AG04450 (cell line): Measurements from ENCODE around the gene NDUFS6. TPM values are rescaled to one million over a fixed set of nuclear protein-coding genes. Genes with fewer than 3 reads are reported as not detected.
"Not testable (repeated sequence)": the region's sequence is repeated elsewhere in the genome, so short reads cannot be mapped to it uniquely, and the experiment has no call there.

Source experiments
- CTCF ChIA-PET: fragments of 300-600, 350-600 bp; formaldehyde crosslinking; extraction: SDS; loops from one replicate; lab custom pipeline; 2022; ENCODE audit warnings: antibody characterized with exemption, inconsistent platforms; lab: Charles Lee
- POLR2A ChIA-PET: fragments of 350-600 bp; formaldehyde crosslinking; extraction: SDS; loops from one replicate; lab custom pipeline; 2021; ENCODE audit warnings: antibody characterized with exemption, inconsistent platforms; lab: Yijun Ruan, JAX
- DNase-seq: peaks from one replicate; pipeline ENCODE4 v3.0.0-alpha.2; 2011; ENCODE audit warnings: low read depth, low spot score
- H3K27ac ChIP-seq: one replicate; pipeline ENCODE4 v1.5.1; 2012; ENCODE audit warnings: low read depth, low read length, control low read depth
- H3K27me3 ChIP-seq: one replicate; pipeline ENCODE4 v1.6.0; 2012; ENCODE audit warnings: low read length; ENCODE audit not compliant: control insufficient read depth, insufficient read depth
- H3K4me3 ChIP-seq: 2 replicates; pipeline ENCODE4 v1.5.1; 2011; ENCODE audit warnings: mild to moderate bottlenecking, low read depth, low read length, control low read depth
- H3K9me3 ChIP-seq: 2 replicates; pipeline ENCODE4 v1.5.1; 2012; ENCODE audit warnings: low read length; ENCODE audit not compliant: control insufficient read depth, insufficient read depth
- polyA plus RNA-seq: library from polyadenylated mRNA; depleted of rRNA; stranded (reverse); fragments of >200 nt; gene quantifications from 2 replicates; pipeline ENCODE4 v1.2.3, GENCODE V29; 2011
- TF ChIP-seq, protein P1 (sequence below): IDR thresholded peaks from 2 replicates; pipeline ENCODE4 v1.5.1; 2011; ENCODE audit warnings: low read depth, low read length, control low read depth, inconsistent platforms

Gene NDUFS6
- polyA plus RNA-seq, 1 experiment = 51.8 TPM

DNA sequence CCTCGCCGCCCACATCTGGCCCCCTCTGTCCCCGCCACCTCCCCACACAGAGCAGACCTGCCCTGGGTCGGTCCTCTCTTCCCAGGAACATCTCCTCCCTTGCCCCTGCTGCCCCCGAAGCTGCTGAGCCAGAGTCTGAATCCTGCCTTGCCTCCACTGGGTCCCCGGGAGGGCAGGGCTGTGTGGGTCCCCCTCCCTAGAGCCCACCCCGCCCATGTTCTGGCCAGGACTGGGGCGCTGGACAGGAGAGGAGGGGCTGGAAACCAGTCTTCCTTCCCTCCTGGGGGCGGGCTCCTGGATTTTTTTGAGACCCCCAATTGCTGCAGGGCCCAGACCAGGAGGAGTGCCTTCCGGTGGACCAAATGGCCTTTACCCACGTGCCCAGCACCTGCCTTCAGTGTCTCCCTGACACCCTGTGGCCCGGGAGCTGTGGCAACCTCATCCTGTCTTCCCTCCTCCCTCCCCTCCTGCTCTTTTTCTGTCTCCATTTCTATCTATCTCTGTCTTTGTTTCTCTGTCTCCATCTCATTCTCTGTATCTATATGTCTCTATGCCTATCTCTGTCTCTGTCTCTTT, 13.6 kb upstream of the NDUFS6 start:
- peaks cover 4% of the 10 kb centered on the region for H3K9me3 ChIP-seq
- ChIA-PET POLR2A (no interaction called here), CTCF (interaction anchor here (1.2 kb wide), 1 partner anchor 49 kb away, joined by 4 read pairs; no protein-coding TSS in a partner anchor)
- no peak for DNase-seq
- H3K27ac ChIP-seq = no peak overlapping the region
- no peaks in the 10 kb centered on the region for H3K27me3 ChIP-seq
- TF ChIP-seq, protein P1, sequence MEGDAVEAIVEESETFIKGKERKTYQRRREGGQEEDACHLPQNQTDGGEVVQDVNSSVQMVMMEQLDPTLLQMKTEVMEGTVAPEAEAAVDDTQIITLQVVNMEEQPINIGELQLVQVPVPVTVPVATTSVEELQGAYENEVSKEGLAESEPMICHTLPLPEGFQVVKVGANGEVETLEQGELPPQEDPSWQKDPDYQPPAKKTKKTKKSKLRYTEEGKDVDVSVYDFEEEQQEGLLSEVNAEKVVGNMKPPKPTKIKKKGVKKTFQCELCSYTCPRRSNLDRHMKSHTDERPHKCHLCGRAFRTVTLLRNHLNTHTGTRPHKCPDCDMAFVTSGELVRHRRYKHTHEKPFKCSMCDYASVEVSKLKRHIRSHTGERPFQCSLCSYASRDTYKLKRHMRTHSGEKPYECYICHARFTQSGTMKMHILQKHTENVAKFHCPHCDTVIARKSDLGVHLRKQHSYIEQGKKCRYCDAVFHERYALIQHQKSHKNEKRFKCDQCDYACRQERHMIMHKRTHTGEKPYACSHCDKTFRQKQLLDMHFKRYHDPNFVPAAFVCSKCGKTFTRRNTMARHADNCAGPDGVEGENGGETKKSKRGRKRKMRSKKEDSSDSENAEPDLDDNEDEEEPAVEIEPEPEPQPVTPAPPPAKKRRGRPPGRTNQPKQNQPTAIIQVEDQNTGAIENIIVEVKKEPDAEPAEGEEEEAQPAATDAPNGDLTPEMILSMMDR = no peak
- no peak overlapping the region for H3K4me3 ChIP-seq

DNA sequence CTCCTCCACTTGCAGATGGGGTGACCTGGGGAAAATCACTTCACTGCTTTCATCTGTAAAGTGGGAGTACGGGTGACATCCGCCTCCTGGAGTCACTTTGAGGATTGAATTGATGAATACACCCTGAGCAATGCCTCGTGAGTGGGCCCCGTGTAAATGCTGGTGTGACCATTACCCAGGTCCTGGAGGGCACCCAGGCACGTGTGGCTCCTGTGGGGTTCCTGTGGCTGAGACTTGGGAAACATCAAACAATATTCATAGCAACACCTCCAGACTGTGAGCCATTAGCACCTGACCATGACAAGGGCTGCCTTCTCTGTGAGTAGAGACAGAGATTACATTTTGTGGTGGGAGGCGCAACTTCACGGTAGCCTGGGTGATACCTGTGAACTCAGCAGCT, 13.0 kb upstream of the NDUFS6 start:
- no peak overlapping the region for H3K27ac ChIP-seq
- H3K9me3 ChIP-seq = peaks cover 6% of the 10 kb centered on the region
- CTCF ChIA-PET = interaction anchor here (1.2 kb wide), 1 partner anchor 50 kb away, joined by 4 read pairs; no protein-coding TSS in a partner anchor
- DNase-seq = no peak
- no peaks in the 10 kb centered on the region for H3K27me3 ChIP-seq
- POLR2A ChIA-PET = no interaction called here
- TF ChIP-seq, protein P1 = no peak
- no peak overlapping the region for H3K4me3 ChIP-seq

DNA sequence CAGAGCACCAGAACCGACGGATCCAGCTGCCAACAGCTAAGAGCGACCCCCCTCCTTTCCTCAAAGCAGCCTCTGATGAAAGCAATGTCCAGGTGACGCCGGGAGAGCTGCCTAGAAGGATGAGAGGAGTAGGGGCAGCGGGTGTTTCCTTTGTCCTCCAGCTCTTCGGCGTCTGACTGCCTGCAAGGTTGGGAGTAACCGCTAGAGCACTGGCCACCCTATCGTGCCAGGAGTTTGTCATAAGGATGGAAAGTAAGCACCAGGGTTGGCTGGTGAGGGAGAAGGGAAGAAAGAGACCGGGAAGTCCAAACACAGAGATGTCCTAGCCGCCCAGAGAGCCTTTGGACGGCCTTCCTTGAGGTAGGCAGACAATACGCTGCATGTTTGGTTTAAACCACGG, 12.4 kb upstream of the NDUFS6 start:
- TF ChIP-seq, protein P1 = no peak
- Histone ChIP-seq H3K27ac (peak overlapping the region; percentile 81), H3K27me3 (no peaks in the 10 kb centered on the region), H3K9me3 (peaks cover 10% of the 10 kb centered on the region), H3K4me3 (no peak overlapping the region)
- POLR2A ChIA-PET = no interaction called here
- CTCF ChIA-PET = interaction anchor here (1.2 kb wide), 1 partner anchor 50 kb away, joined by 4 read pairs; no protein-coding TSS in a partner anchor
- no peak for DNase-seq

DNA sequence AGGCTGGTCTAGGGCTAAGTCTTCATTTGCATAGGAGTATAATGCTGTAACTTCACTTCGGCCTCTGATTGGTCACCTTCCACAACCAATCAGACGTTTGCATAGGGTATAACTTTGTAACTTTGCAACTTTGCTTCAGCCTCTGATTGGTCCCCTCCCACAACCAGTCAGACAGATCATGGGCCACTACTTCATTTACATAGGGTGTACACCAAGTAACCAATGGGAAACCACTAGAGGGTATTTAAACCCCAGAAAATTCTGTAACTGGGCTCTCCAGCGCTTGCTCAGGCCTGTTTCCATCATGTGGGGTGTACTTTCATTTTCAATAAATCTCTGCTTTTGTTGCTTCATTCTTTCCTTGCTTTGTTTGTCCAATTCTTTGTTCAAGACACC, 11.8 kb upstream of the NDUFS6 start:
- ChIA-PET CTCF (interaction anchor here (1.1 to 1.7 kb wide), 2 partner anchors 10 to 17 kb away, joined by 3 to 5 read pairs; partner anchors contain the start of gene MRPL36), POLR2A (interaction anchor here (0.9 to 1.5 kb wide), 3 partner anchors 10 to 18 kb away, joined by 4 to 8 read pairs (median 5); no protein-coding TSS in a partner anchor)
- H3K9me3 ChIP-seq = peaks cover 16% of the 10 kb centered on the region
- peak overlapping the region; percentile 48 for H3K4me3 ChIP-seq
- peak overlapping the region; percentile 81 for H3K27ac ChIP-seq
- peak; percentile 71 for DNase-seq
- H3K27me3 ChIP-seq = not testable (repeated sequence)

DNA sequence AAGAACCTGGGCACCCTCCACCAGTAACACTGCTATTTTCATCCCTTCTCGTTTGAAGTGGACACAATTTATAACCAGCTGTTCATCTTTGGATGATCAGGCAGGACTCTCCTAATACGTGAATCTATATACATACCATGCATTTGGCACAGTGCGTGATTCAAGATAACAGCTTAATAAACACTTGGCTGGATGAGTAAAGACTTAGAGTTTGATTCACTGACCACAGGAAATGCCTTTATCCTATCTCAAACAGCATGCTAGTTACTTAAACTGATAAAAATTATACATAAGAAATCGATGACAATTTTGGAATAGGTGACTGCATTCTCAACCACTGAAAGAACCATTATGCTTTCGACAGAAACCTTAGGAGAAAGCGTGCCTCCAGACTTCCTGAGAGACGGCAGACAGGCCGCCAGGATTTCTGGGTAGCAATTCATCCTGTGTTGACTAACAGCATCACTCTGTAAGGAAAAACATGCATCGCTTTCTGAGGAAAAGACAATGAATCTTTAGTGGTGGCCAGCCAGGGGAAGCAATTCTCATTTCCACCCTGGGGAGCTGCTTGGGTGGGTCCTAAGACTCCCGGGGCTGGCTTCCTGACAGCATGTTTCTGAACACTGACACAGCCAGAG, 11.3 kb upstream of the NDUFS6 start:
- Histone ChIP-seq H3K27me3 (no peaks in the 10 kb centered on the region), H3K4me3 (peak overlapping the region; percentile 48), H3K27ac (peak overlapping the region; percentile 84), H3K9me3 (peaks cover 22% of the 10 kb centered on the region)
- CTCF ChIA-PET = interaction anchor here (1.1 to 1.7 kb wide), 2 partner anchors 10 to 17 kb away, joined by 3 to 5 read pairs; partner anchors contain the start of gene MRPL36
- TF ChIP-seq, protein P1 = no peak
- peak; percentile 81 for DNase-seq
- POLR2A ChIA-PET = interaction anchor here (0.9 to 1.5 kb wide), 3 partner anchors 9 to 19 kb away, joined by 4 to 8 read pairs (median 5); no protein-coding TSS in a partner anchor
